ENCODE data around the gene CABCOCO1.
"Not testable (repeated sequence)": the region's sequence is repeated elsewhere in the genome, so short reads cannot be mapped to it uniquely, and the experiment has no call there.

Gene CABCOCO1

DNA sequence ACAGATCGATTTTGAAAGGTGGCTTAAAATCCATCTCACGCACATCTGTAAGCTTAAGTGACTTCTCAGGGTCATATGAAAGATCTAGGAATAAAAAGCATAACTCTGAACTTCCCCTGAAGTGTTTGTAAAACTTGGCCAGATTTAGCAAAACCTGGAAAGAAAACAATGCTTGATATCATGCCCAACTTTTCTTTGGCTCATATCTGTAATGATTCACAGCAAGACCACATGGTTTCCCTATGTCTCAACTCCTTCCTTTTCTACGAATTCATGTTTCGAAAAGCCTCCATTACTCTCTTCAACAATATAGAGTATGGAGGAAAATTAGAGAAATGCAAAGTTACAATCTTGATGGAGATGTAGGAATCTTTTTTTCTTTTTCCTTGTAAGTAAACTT is 20.1 kb upstream of the CABCOCO1 start:
- FAIRE-seq: no peak
- DNase-seq (ENCODE audit: low spot score): no peak

- FAIRE-seq (no peak), DNase-seq (ENCODE audit: low spot score) (no peak)
Observed at GRCh38 chr10:61643316-61643751, 19.4 kb upstream of the CABCOCO1 start.

- FAIRE-seq (no peak), DNase-seq (ENCODE audit: low spot score) (no peak)
Observed at GRCh38 chr10:61653699-61654098, 9.0 kb upstream of the CABCOCO1 start.

- no peak for DNase-seq (ENCODE audit: low spot score)
- FAIRE-seq: no peak
Observed at GRCh38 chr10:61655335-61655851, 7.3 kb upstream of the CABCOCO1 start.

DNA sequence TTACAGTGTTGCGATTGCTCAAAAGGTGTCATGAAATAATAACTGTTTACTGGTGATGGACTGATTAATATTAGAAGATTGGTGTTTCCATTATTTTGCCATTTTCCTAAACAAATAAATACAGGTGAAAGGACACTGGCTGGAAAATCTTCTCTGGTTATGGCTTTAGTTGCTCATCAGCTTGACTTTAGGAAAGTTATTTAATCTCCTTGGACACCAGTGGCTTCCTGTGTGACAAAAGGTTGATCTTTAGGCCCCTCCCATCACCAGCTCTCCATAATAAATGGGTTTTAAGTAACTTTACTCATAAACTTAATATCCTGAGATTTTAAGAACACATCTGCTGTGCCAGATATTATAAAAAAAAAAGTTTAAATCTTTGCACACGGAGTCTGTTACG is 737 bp downstream of the CABCOCO1 start:
- DNase-seq (ENCODE audit: low spot score) (no peak), FAIRE-seq (no peak)

DNA sequence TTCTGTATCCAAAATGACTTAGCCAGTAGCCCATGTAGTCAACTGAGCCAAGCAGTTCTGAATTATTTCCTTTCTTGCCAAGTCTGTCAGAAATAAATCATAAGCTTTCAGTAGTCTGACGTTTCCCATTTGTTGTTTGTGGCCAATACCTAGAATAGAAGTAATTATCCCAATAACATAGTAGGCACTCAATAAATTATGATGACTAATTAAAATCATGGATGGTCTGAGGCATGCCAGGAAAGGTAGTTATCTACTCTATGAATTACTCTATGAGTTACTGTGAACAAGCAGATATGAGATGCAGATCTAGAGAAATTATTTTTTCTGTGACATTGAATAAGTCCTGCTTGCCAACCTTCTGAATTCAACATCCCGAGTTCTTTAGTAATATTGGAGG is 2.3 kb downstream of the CABCOCO1 start:
- FAIRE-seq (no peak), DNase-seq (ENCODE audit: low spot score) (no peak)

- DNase-seq (ENCODE audit: low spot score) (no peak), FAIRE-seq (no peak)
Observed at GRCh38 chr10:61669161-61669725, 6.5 kb downstream of the CABCOCO1 start.

- no peak for FAIRE-seq
- no peak for DNase-seq (ENCODE audit: low spot score)
Observed at GRCh38 chr10:61669849-61670248, 7.1 kb downstream of the CABCOCO1 start.

DNA sequence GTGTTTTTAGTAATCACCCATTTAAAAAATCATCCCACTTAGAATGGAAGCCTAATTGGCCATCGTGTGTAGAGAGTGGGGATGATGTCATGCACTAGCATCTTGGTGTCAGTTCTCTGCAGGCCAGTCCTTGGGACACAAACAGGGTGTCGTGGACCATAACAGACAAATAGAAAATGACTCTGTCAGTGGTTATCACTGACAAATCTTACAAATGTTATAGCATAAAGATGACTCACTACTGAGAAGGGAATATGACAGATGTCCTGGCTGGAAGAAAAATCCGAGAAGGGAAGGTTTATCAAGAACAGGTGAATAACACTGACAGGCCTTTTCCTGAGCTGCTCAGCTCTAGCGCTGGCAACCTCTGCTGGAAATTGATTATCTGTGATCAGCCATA is 10.6 kb downstream of the CABCOCO1 start:
- DNase-seq (ENCODE audit: low spot score) (no peak), FAIRE-seq (no peak)

DNA sequence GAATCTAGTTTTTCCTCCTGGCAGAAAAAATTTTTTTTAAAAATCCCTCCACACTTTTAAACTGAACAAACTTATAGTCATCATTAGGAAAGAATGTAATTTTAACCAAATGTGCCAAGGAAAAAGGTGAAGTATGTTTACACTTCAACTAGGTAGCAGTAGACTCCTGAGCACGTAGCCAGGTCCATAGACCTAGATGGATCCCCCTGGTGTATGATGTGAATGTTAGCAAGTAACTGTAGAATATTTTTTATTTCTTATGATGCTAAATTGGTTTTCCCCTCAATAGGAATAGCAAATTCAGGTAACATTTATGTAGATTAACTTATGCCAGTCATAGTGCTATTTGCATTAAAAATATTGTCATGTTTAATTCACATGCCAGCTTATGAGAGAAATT is 19.6 kb downstream of the CABCOCO1 start:
- FAIRE-seq: no peak
- DNase-seq (ENCODE audit: low spot score): no peak

- FAIRE-seq: no peak
- no peak for DNase-seq (ENCODE audit: low spot score)
Observed at GRCh38 chr10:61683319-61683718, 20.6 kb downstream of the CABCOCO1 start.

- FAIRE-seq: no peak
- DNase-seq (ENCODE audit: low spot score): no peak
Observed at GRCh38 chr10:61684894-61685507, 22.3 kb downstream of the CABCOCO1 start.

DNA sequence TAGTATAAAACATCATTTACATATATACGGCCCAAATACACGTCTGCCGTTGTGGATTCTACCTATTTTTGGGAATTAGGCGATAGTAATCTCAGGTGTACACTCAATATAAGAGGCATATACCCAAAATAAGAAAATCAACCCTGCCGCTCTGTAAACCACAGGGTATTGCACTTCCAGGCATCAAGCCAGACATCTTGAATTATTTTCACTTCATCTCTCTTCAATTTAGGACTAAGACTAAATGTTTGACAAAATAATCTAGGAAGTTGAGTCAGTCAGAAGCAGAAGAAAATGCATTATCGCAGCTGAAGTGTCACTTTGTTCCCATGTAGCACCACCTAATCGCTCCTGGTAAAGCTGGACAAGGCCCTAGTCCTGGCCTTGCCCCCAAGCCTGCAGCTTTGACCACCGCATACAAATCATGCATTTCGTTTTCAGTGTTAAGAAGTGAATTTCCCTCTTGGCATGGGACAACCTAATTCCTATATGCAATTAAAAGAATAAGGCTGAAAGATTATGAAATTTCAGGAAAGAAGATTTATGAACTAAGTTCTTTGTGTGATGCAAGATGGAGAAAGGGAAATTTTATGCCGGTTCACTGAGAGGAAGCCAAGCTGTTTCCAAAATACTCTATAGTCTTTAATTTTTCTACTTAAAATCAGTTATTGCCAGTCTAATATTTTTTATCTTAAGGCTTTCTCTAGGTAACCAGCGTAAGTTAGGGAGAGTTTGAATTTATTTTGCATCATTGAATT is 26.0 kb downstream of the CABCOCO1 start:
- DNase-seq (ENCODE audit: low spot score) (no peak), FAIRE-seq (no peak)

- not testable (repeated sequence) for FAIRE-seq; DNase-seq (ENCODE audit: low spot score)
Observed at GRCh38 chr10:61691667-61692066, 28.9 kb downstream of the CABCOCO1 start.

DNA sequence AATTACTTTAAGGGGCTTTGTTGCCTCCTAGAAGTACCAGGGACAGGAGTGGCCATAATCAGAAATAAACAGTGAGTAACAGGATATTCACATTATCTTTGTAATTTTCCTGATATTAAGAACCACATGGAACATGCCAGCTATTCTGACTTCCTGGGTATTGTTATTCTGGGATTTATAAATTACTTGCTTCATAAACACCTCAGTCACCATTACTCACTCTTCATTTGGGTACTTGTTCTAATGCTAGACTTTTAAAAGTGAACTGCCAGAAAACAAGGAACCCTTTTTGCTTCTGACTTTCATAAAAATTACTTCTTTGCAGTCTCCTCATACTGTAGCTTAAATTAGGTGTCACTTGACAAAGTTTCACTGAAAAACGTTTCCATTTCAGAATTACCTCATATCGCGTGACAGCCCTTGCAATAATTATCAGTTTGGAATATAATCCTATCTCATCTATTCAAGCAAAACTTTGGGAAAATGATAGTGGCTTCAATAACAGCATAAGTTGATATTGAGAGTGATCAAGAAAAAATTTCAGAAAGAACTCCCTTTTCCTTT is 29.8 kb downstream of the CABCOCO1 start:
- no peak for DNase-seq (ENCODE audit: low spot score)
- no peak for FAIRE-seq

GRCh38 chr10:61698968-61699655 is 36.4 kb downstream of the CABCOCO1 start:
- DNase-seq (ENCODE audit: low spot score) (no peak), FAIRE-seq (no peak)

DNA sequence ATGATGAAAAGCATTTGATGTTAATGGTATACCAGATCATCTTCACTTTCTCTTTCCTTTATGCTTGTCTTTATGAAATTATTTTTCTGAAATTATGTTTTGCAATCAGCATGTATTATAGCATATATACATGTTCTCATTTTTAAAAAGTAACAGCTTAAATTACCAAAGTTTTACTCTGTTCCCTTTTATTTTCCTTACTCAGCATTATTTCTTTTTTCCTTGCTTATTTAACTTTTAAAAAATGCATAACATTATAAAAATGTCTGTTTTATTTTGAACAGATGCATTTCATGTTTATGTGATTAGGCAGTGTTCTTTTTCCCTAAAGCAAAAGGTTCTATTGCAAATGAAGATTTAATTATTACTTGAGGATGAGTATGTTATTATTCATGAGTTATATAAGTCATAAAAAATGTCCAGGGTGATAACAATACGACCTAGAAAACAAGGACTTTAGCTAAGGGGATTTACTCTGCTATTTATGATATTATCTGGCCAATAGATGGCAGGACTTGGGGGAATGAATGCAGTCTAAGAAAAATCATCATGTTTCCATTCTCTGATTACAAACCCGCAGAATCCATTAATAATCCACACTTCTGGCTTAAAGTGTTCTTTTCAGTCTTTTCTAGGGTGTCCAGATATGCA is 38.5 kb downstream of the CABCOCO1 start:
- FAIRE-seq: no peak
- no peak for DNase-seq (ENCODE audit: low spot score)

GRCh38 chr10:61701706-61702105 is 39.0 kb downstream of the CABCOCO1 start:
- no peak for FAIRE-seq

DNA sequence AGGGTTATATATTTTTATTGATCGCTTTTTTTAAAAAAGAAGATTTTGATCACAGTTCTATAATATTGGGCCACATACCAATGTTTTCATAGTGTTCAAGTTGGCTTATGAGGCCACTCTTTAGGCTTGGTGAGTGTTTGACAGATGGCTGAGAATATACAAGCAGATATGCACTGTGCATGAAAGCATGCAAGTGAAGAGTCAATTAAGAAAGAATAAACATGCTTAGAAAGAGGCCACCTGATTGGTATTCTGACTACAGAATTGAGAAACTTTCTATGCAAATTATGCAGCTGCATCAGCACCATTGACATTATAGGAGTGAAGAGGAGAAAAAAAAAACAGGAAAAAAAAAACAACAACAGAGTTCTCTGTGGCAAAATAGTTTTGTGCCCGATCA is 39.9 kb downstream of the CABCOCO1 start:
- FAIRE-seq (no peak), DNase-seq (ENCODE audit: low spot score) (no peak)

More at GRCh38 chr10:61701706-61702105, 39.0 kb downstream of the CABCOCO1 start:
- DNase-seq (ENCODE audit: low spot score): no peak

DNA sequence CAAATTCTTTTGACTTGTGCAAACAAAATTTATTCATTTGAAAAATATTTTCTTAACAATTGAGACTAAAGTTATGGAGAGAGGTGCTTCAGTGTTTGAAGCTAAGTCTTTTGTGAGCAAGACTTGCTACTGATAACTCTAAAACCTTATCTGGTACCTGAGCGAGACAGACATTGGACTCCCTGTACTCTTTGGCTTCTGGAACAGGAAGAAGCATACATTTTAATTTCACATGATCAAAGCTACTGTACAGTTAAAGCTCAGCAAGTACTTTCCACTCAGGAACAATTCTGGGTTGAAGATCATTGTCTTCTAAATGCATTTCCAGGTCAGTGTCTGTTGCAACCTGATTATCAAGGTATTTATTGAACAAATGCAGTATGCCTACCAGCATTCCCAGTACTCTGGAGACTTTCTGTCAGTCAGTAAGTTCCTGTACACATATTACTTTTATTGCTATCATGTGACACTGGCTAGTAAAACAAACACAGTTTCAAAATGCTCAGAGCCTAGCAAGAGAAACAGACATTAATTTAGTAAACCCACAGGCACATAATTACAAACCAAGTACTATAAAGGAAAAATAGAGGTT is 42.4 kb downstream of the CABCOCO1 start:
- no peak for DNase-seq (ENCODE audit: low spot score)
- no peak for FAIRE-seq

DNA sequence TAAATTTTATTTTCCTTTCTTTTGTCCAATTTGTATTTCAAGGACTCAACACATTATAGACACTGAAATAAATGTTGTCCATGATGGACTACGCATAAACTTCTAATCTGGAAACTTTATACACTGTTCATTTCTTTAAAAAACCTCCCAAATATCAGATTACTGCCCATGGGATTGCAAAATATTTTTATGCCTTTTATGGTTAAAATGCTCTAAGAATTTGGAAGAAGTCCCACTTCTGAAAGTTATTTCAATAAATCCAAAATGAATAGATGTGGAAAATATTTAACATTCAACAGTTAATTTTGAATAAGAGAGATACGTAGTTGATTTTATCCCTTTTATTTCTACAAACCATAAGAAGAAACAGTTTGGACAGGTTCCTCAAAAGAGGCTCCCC is 46.1 kb downstream of the CABCOCO1 start:
- DNase-seq (ENCODE audit: low spot score) (no peak), FAIRE-seq (no peak)
